Coronary artery (tissue), 2 donors: ENCODE results near the gene C1QL3.

Experiments used
- DNase-seq: peaks from one replicate; pipeline ENCODE4 v3.0.0-alpha.2; 2017; ENCODE audit warnings: low spot score
- H3K27ac ChIP-seq, 2 donors: fragments of 200-600 bp; sonication (generic); one replicate each; pipeline ENCODE4 v1.5.1; 2016 to 2019
- H3K4me3 ChIP-seq: fragments of 200-600 bp; sonication (generic); 2 replicates; pipeline ENCODE4 v1.5.1; 2016; ENCODE audit warnings: mild to moderate bottlenecking, moderate library complexity
- CTCF ChIP-seq: fragments of 200-600 bp; sonication (generic); IDR thresholded peaks from one replicate; pipeline ENCODE4 v1.5.1; 2019; ENCODE audit warnings: antibody characterized with exemption

Gene C1QL3

GRCh38 chr10:16519908-16520861, 1.5 kb downstream of the C1QL3 start:
- H3K4me3 ChIP-seq = peak overlapping the region; percentile 79
- no peak overlapping the region for H3K27ac ChIP-seq
- TF ChIP-seq CTCF = no peak
- DNase-seq = no peak

GRCh38 chr10:16519250-16519907, 2.3 kb downstream of the C1QL3 start:
- Histone ChIP-seq H3K4me3 (peak overlapping the region; percentile 79), H3K27ac (no peak overlapping the region)
- no peak for DNase-seq
- TF ChIP-seq CTCF = no peak

GRCh38 chr10:16518822-16519221, 2.9 kb downstream of the C1QL3 start:
- H3K4me3 ChIP-seq = no peak overlapping the region
- no peak overlapping the region for H3K27ac ChIP-seq
- DNase-seq = no peak
- no peak for TF ChIP-seq CTCF

GRCh38 chr10:16510843-16511242, 10.8 kb downstream of the C1QL3 start:
- no peak overlapping the region for H3K27ac ChIP-seq

GRCh38 chr10:16509996-16510395, 11.7 kb downstream of the C1QL3 start:
- Histone ChIP-seq H3K4me3 (no peak overlapping the region), H3K27ac (no peak overlapping the region)
- no peak for TF ChIP-seq CTCF
- DNase-seq = no peak

More at GRCh38 chr10:16510843-16511242, 10.8 kb downstream of the C1QL3 start:
- H3K4me3 ChIP-seq = no peak overlapping the region
- no peak for DNase-seq
- TF ChIP-seq CTCF = no peak

- H3K4me3 ChIP-seq = no peak overlapping the region
Observed at GRCh38 chr10:16505161-16505560, 16.5 kb downstream of the C1QL3 start.

More at GRCh38 chr10:16505161-16505560, 16.5 kb downstream of the C1QL3 start:
- TF ChIP-seq CTCF = no peak
- no peak for DNase-seq
- H3K27ac ChIP-seq = no peak overlapping the region
